Measurements from ENCODE around the gene FRMD1.

DNA sequence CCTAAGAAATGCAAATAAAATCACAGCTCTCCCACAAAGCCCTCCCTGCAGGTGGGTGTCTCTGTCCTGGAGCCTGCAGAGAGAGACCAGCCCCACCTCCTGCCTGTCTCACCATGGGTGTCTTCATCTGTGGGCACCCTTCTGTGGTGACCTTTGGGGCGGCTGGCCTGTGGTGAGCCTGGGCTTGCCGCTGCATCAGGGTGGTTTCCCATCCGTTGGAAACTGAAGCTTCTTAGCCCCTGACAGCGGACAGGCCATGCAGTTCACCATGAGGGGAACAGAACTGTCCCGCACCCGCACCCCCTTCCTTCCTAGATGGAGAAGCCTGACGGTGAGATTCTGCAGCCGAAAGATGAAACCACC, 42.3 kb upstream of the FRMD1 start:
- no peak for TF ChIP-seq TCF7L2 (IDR thresholded peaks at IDR 0.05; ENCODE audit: borderline replicate concordance, extremely low read depth, insufficient read depth, insufficient read length)
- no peak for TF ChIP-seq CTCF (IDR thresholded peaks at IDR 0.05 in 2 of 3, conservative IDR thresholded peaks at IDR 0.05 in 1 of 3; ENCODE audit: borderline replicate concordance in 1 of 3, insufficient read depth in 1 of 3, low read depth in 2 of 3, low read length in 2 of 3)
- no peak for TF ChIP-seq EZH2 (IDR thresholded peaks at IDR 0.05)
- no peak for TF ChIP-seq POLR2A (IDR thresholded peaks at IDR 0.05; ENCODE audit: borderline replicate concordance, extremely low read depth, insufficient read depth, insufficient read length)
- TF ChIP-seq, protein P1, sequence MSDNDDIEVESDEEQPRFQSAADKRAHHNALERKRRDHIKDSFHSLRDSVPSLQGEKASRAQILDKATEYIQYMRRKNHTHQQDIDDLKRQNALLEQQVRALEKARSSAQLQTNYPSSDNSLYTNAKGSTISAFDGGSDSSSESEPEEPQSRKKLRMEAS (IDR thresholded peaks at IDR 0.05): no peak
- TF ChIP-seq EZH2phosphoT487 (IDR thresholded peaks at IDR 0.05; ENCODE audit: borderline replicate concordance): no peak

Data from HCT116 (cell line).